Tibial nerve (tissue), 4 donors: ENCODE data around the gene KRT84. TPM values are rescaled to one million over a fixed set of nuclear protein-coding genes. Genes with fewer than 3 reads are reported as not detected.

Source experiments
- DNase-seq, 2 donors: peaks; one replicate each; pipeline ENCODE4 v3.0.0-alpha.2; 2019; ENCODE audit warnings: low spot score in 2 of 2
- H3K27ac ChIP-seq, 4 donors: fragments of 200-600 bp; sonication (generic) in 3 of 4; one replicate each; pipeline ENCODE4 v1.5.1; 2017 to 2019; ENCODE audit warnings: mild to moderate bottlenecking in 1 of 4
- H3K27me3 ChIP-seq, 2 donors: fragments of 200-600 bp; sonication (generic) in 1 of 2; one replicate each; pipeline versions ENCODE4 v1.5.1 to v1.6.0; 2017 to 2019
- H3K36me3 ChIP-seq, 3 donors: fragments of 200-600 bp; sonication (generic); one replicate each; pipeline ENCODE4 v1.5.1; 2018 to 2019
- H3K4me1 ChIP-seq, 4 donors: fragments of 200-600 bp; sonication (generic) in 3 of 4; one replicate each; pipeline ENCODE4 v1.5.1; 2017 to 2019
- H3K4me3 ChIP-seq, 4 donors: fragments of 200-600 bp; sonication (generic) in 3 of 4; one replicate each; pipeline ENCODE4 v1.5.1; 2017 to 2019; ENCODE audit warnings: mild to moderate bottlenecking in 1 of 4, moderate library complexity in 1 of 4
- H3K9me3 ChIP-seq, 4 donors: fragments of 200-600 bp; sonication (generic) in 3 of 4; one replicate each; pipeline ENCODE4 v1.5.1; 2017 to 2019
- CTCF ChIP-seq, 5 experiments: fragments of 200-600 bp in 3 of 5; fragments of 450-650 bp in 2 of 5; sonication (generic) in 3 of 5; IDR thresholded peaks; one replicate each; pipeline ENCODE4 v1.5.1; 2016 to 2019; ENCODE audit warnings: antibody characterized with exemption in 5 of 5, mild to moderate bottlenecking in 3 of 5, moderate library complexity in 2 of 5
- EP300 ChIP-seq, 2 donors: sonication (generic); formaldehyde crosslinking; IDR thresholded peaks; one replicate each; pipeline ENCODE4 v1.6.1; 2017; ENCODE audit warnings: antibody characterized with exemption in 2 of 2, mild to moderate bottlenecking in 1 of 2
- POLR2A ChIP-seq, 2 donors: fragments of 450-650 bp; IDR thresholded peaks; one replicate each; pipeline ENCODE4 v1.6.1; 2017; ENCODE audit warnings: antibody characterized with exemption in 2 of 2, mild to moderate bottlenecking in 2 of 2, moderate library complexity in 2 of 2
- WGBS, 2 donors: methylation state at CpG; one replicate each; pipeline ENCODE4 v1.1.5; 2018; 5-methylcytosine and 5-hydroxymethylcytosine counted together
- total RNA-seq, 4 donors: library from RNA; depleted of rRNA; stranded (reverse); fragments of >200 nt; gene quantifications; one replicate each; pipeline ENCODE4 v1.1.0, GENCODE V29; 2016

Gene KRT84, protein sequence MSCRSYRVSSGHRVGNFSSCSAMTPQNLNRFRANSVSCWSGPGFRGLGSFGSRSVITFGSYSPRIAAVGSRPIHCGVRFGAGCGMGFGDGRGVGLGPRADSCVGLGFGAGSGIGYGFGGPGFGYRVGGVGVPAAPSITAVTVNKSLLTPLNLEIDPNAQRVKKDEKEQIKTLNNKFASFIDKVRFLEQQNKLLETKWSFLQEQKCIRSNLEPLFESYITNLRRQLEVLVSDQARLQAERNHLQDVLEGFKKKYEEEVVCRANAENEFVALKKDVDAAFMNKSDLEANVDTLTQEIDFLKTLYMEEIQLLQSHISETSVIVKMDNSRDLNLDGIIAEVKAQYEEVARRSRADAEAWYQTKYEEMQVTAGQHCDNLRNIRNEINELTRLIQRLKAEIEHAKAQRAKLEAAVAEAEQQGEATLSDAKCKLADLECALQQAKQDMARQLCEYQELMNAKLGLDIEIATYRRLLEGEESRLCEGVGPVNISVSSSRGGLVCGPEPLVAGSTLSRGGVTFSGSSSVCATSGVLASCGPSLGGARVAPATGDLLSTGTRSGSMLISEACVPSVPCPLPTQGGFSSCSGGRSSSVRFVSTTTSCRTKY
- not detected for total RNA-seq

DNA sequence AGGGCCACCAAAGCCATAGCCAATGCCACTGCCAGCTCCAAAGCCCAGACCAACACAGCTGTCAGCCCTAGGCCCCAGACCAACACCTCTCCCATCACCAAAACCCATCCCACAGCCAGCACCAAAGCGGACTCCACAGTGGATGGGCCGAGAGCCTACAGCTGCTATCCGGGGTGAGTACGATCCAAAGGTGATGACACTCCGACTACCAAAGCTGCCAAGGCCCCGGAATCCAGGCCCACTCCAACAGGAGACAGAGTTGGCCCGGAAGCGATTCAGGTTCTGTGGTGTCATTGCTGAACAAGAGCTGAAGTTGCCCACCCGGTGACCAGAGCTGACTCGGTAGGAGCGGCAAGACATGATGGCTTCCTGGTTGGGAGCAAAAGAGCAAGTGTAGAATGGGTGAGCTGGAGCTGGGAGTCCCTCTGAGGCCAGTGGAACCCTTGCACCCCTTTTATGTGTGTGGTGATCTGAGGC is at the start of gene KRT84:
TSS of gene KRT84 (minus strand) at position 427 of the 477 bp plus-strand sequence. CDS start at position 360, 67 bp downstream.
- whole genome bisulfite sequencing, 2 donors: 92 to 95% methylated on average over 9 to 11 of the region's 11 CpGs
- H3K27me3 ChIP-seq: peaks cover 0 to 6% of the 10 kb centered on the region in 2 donors
- DNase-seq: no peak
- H3K4me3 ChIP-seq: no peak within 1 kb of the TSS
- TF ChIP-seq POLR2A (IDR thresholded peaks at IDR 0.05): no peak
- H3K27ac ChIP-seq: no peak within 1 kb of the TSS
- H3K36me3 ChIP-seq: no peaks in the 10 kb centered on the region
- no peaks in the 10 kb centered on the region for H3K4me1 ChIP-seq
- H3K9me3 ChIP-seq: no peaks in the 10 kb centered on the region

- Histone ChIP-seq H3K4me1 (no peaks in the 10 kb centered on the region), H3K4me3 (no peak overlapping the region), H3K27ac (no peak overlapping the region), H3K36me3 (no peaks in the 10 kb centered on the region), H3K27me3 (peaks cover 0 to 8% of the 10 kb centered on the region in 2 donors), H3K9me3 (no peaks in the 10 kb centered on the region)
- DNase-seq: no peak
- TF ChIP-seq EP300 (IDR thresholded peaks at IDR 0.05): no peak
- TF ChIP-seq CTCF (IDR thresholded peaks at IDR 0.05): no peak
- no peak for TF ChIP-seq POLR2A (IDR thresholded peaks at IDR 0.05)
- 89 to 90% methylated on average over 6 of the region's 6 CpGs for WGBS, 2 donors
Measured at GRCh38 chr12:52434760-52435530, 49.5 kb upstream of the KRT84 start.

DNA sequence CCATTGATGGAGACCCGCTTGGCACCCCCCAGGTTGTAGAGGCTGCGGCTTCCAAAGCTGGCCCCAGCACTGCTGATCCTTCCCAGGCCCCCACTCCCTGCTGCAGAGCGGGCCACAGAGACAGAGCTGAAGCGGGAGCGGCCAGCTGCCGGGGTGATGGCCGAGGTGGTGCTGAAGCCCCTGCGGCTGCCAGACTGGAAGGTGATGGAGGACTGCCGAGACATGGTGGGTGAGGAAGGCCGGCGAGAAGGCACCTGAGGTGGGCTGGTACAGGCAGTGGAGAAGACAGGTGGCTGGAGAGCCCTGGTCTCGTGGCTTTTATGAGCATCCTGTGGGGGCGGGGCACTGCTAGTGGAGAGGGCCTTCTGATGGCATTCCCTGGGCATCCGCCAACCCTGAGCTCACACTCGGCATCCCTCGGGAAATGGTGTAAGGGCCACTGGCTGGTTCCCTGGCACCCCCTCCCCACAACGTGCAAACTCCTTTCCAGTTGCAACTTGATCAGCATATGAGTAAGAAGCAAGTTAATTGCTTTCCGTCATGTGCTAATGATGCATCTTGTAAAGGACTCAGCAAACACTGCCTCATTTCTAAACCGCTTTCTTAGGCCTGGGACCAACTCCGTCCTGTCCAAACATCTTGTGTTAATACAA is 48.8 kb upstream of the KRT84 start, which contains the start of gene KRT75:
TSS of gene KRT75 (minus strand) at position 291 of the 653 bp plus-strand sequence. CDS start at position 224, 67 bp downstream.
- DNase-seq: no peak
- Histone ChIP-seq H3K4me3 (no peak within 1 kb of the TSS), H3K4me1 (no peaks in the 10 kb centered on the region), H3K27ac (no peak within 1 kb of the TSS), H3K27me3 (peaks cover 0 to 8% of the 10 kb centered on the region in 2 donors), H3K9me3 (no peaks in the 10 kb centered on the region), H3K36me3 (no peaks in the 10 kb centered on the region)
- no peak for TF ChIP-seq POLR2A (IDR thresholded peaks at IDR 0.05)
- no peak for TF ChIP-seq CTCF (IDR thresholded peaks at IDR 0.05)
- no peak for TF ChIP-seq EP300 (IDR thresholded peaks at IDR 0.05)
- 80 to 83% methylated on average over 20 of the region's 20 CpGs for WGBS, 2 donors

GRCh38 chr12:52433501-52434080 is 48.1 kb upstream of the KRT84 start:
- DNase-seq: no peak
- H3K9me3 ChIP-seq: no peaks in the 10 kb centered on the region
- H3K36me3 ChIP-seq: no peaks in the 10 kb centered on the region
- no peak for TF ChIP-seq POLR2A (IDR thresholded peaks at IDR 0.05)
- no peak for TF ChIP-seq EP300 (IDR thresholded peaks at IDR 0.05)
- TF ChIP-seq CTCF (IDR thresholded peaks at IDR 0.05): no peak
- H3K4me3 ChIP-seq: no peak overlapping the region
- no peak overlapping the region for H3K27ac ChIP-seq
- H3K4me1 ChIP-seq: no peaks in the 10 kb centered on the region
- WGBS, 2 donors: 93 to 95% methylated on average over 12 of the region's 12 CpGs
- H3K27me3 ChIP-seq: peaks cover 0 to 8% of the 10 kb centered on the region in 2 donors
